GM08714 (cell line): ENCODE results near the gene PDZD2.

Source experiments
- H3K4me3 ChIP-seq: fragments of 200-500 bp; sonication (Bioruptor generic); 2 replicates; pipeline ENCODE4 v1.5.1; 2014; ENCODE audit warnings: mild to moderate bottlenecking, low read length, inconsistent platforms
- ZNF274 ChIP-seq: IDR thresholded peaks from 2 replicates; pipeline ENCODE4 v1.6.1; 2012; ENCODE audit warnings: mild to moderate bottlenecking, low read depth, low read length

PDZD2 gene

GRCh38 chr5:31811210-31811609, 172.3 kb downstream of the PDZD2 start:
- H3K4me3 ChIP-seq: no peak overlapping the region
- TF ChIP-seq ZNF274: no peak

- no peak for TF ChIP-seq ZNF274
- no peak overlapping the region for H3K4me3 ChIP-seq
These were observed 176.4 kb downstream of the PDZD2 start for GRCh38 chr5:31815376-31815775.

- TF ChIP-seq ZNF274: no peak
- H3K4me3 ChIP-seq: no peak overlapping the region
These were observed 181.1 kb downstream of the PDZD2 start for GRCh38 chr5:31819926-31820516.

- no peak for TF ChIP-seq ZNF274
- H3K4me3 ChIP-seq: no peak overlapping the region
These were observed 184.5 kb downstream of the PDZD2 start for GRCh38 chr5:31823472-31823871.

- H3K4me3 ChIP-seq: no peak overlapping the region
- no peak for TF ChIP-seq ZNF274
These were observed 186.1 kb downstream of the PDZD2 start for GRCh38 chr5:31824869-31825517.

GRCh38 chr5:31825518-31826068, 186.7 kb downstream of the PDZD2 start:
- no peak overlapping the region for H3K4me3 ChIP-seq
- no peak for TF ChIP-seq ZNF274

GRCh38 chr5:31827867-31828266, 188.9 kb downstream of the PDZD2 start:
- no peak overlapping the region for H3K4me3 ChIP-seq
- no peak for TF ChIP-seq ZNF274

GRCh38 chr5:31832966-31833365, 194.0 kb downstream of the PDZD2 start:
- no peak overlapping the region for H3K4me3 ChIP-seq
- no peak for TF ChIP-seq ZNF274

- no peak for TF ChIP-seq ZNF274
- H3K4me3 ChIP-seq: no peak overlapping the region
These were observed 194.8 kb downstream of the PDZD2 start for GRCh38 chr5:31833710-31834109.

- no peak overlapping the region for H3K4me3 ChIP-seq
- no peak for TF ChIP-seq ZNF274
These were observed 205.9 kb downstream of the PDZD2 start for GRCh38 chr5:31844622-31845345.

GRCh38 chr5:31845361-31845760, 206.4 kb downstream of the PDZD2 start:
- no peak overlapping the region for H3K4me3 ChIP-seq
- TF ChIP-seq ZNF274: no peak

- no peak overlapping the region for H3K4me3 ChIP-seq
- TF ChIP-seq ZNF274: no peak
These were observed 208.0 kb downstream of the PDZD2 start for GRCh38 chr5:31846934-31847333.

- H3K4me3 ChIP-seq: no peak overlapping the region
- TF ChIP-seq ZNF274: no peak
These were observed 208.4 kb downstream of the PDZD2 start for GRCh38 chr5:31847354-31847753.

- TF ChIP-seq ZNF274: no peak
- no peak overlapping the region for H3K4me3 ChIP-seq
These were observed 212.2 kb downstream of the PDZD2 start for GRCh38 chr5:31850981-31851689.

- no peak overlapping the region for H3K4me3 ChIP-seq
- TF ChIP-seq ZNF274: no peak
These were observed 214.6 kb downstream of the PDZD2 start for GRCh38 chr5:31853398-31854135.
